Astrocyte (in vitro differentiated cells and primary cell): ENCODE measurements around the gene DPAGT1. TPM values are rescaled to one million over a fixed set of nuclear protein-coding genes. Genes with fewer than 3 reads are reported as not detected.

Experiments used
- DNase-seq: peaks from one replicate; pipeline ENCODE4 v3.0.0-alpha.2; 2010; ENCODE audit warnings: low read depth
- FAIRE-seq: peaks from 2 replicates; lab custom pipeline; 2011; peaks lifted over from hg19 to GRCh38; lab: Jason Lieb, UNC
- H2AFZ ChIP-seq: 2 replicates; pipeline ENCODE4 v1.6.0; 2012; ENCODE audit warnings: low read depth, low read length, inconsistent platforms
- H3K27ac ChIP-seq: 2 replicates; pipeline ENCODE4 v1.5.1; 2011; ENCODE audit warnings: low read depth, low read length, inconsistent platforms
- H3K27me3 ChIP-seq: 2 replicates; pipeline ENCODE4 v1.6.0; 2011; ENCODE audit warnings: low read length, inconsistent platforms; ENCODE audit not compliant: insufficient read depth
- H3K36me3 ChIP-seq: 2 replicates; pipeline ENCODE4 v1.5.1; 2011; ENCODE audit warnings: low read length, inconsistent platforms; ENCODE audit not compliant: insufficient read depth
- H3K4me1 ChIP-seq: 2 replicates; pipeline ENCODE4 v1.5.1; 2011; ENCODE audit warnings: low read length, inconsistent platforms; ENCODE audit not compliant: insufficient read depth
- H3K4me2 ChIP-seq: 2 replicates; pipeline ENCODE4 v1.6.0; 2012; ENCODE audit warnings: low read length, inconsistent platforms
- H3K4me3 ChIP-seq: 2 replicates; pipeline ENCODE4 v1.5.1; 2011; ENCODE audit warnings: low read depth, mild to moderate bottlenecking, low read length, inconsistent platforms; ENCODE audit not compliant: insufficient read depth
- H3K79me2 ChIP-seq: 2 replicates; pipeline ENCODE4 v1.6.0; 2012; ENCODE audit warnings: mild to moderate bottlenecking, low read length, inconsistent platforms; ENCODE audit not compliant: insufficient read depth
- H3K9ac ChIP-seq: 2 replicates; pipeline ENCODE4 v1.6.0; 2012; ENCODE audit warnings: mild to moderate bottlenecking, low read length, inconsistent platforms
- H3K9me3 ChIP-seq: 2 replicates; pipeline ENCODE4 v1.5.1; 2012; ENCODE audit warnings: low read depth, mild to moderate bottlenecking, low read length, inconsistent platforms; ENCODE audit not compliant: insufficient read depth
- H4K20me1 ChIP-seq: 2 replicates; pipeline ENCODE4 v1.6.0; 2012; ENCODE audit warnings: low read length, inconsistent platforms; ENCODE audit not compliant: insufficient read depth
- H3K27ac Mint-ChIP-seq: one replicate; pipeline ENCODE4 v1.8.0; 2021; ENCODE audit warnings: mild to moderate bottlenecking, mixed read lengths; ENCODE audit not compliant: unreplicated experiment
- H3K27me3 Mint-ChIP-seq: one replicate; pipeline ENCODE4 v1.8.0; 2021; ENCODE audit warnings: low read depth, mixed read lengths; ENCODE audit not compliant: unreplicated experiment
- H3K36me3 Mint-ChIP-seq: one replicate; pipeline ENCODE4 v1.8.0; 2021; ENCODE audit warnings: low read depth, mixed read lengths; ENCODE audit not compliant: unreplicated experiment
- H3K4me1 Mint-ChIP-seq: one replicate; pipeline ENCODE4 v1.8.0; 2021; ENCODE audit warnings: low read depth, mixed read lengths; ENCODE audit not compliant: unreplicated experiment
- H3K4me3 Mint-ChIP-seq: one replicate; pipeline ENCODE4 v1.8.0; 2021; ENCODE audit warnings: mild to moderate bottlenecking, moderate library complexity, mixed read lengths; ENCODE audit not compliant: unreplicated experiment
- H3K9me3 Mint-ChIP-seq: one replicate; pipeline ENCODE4 v1.8.0; 2021; ENCODE audit warnings: mild to moderate bottlenecking, mixed read lengths; ENCODE audit not compliant: unreplicated experiment
- EZH2 ChIP-seq: IDR thresholded peaks from 2 replicates; pipeline ENCODE4 v1.6.1; 2012; ENCODE audit warnings: mild to moderate bottlenecking, low read length, inconsistent platforms; ENCODE audit not compliant: insufficient read depth
- total RNA-seq: library from RNA; stranded (reverse); gene quantifications from 2 replicates; pipeline ENCODE4 v1.2.1, GENCODE V29; 2021
- TF ChIP-seq, protein P1 (sequence below): IDR thresholded peaks from 2 replicates; pipeline ENCODE4 v1.5.1; 2011; ENCODE audit warnings: low read depth, mild to moderate bottlenecking, inconsistent platforms, low read length, moderate library complexity; ENCODE audit not compliant: insufficient read depth

The DPAGT1 gene
- total RNA-seq, 1 donor from 2014 or later, result 44.1 TPM

- no peaks in the 10 kb centered on the region for H3K27me3 Mint-ChIP-seq
- H4K20me1 ChIP-seq, result peaks cover 21% of the 10 kb centered on the region
- H3K4me1 Mint-ChIP-seq, result peaks cover 18% of the 10 kb centered on the region
- H3K36me3 Mint-ChIP-seq, result peaks cover 18% of the 10 kb centered on the region
- no peak overlapping the region for H3K27ac ChIP-seq
- no peaks in the 10 kb centered on the region for H3K9me3 Mint-ChIP-seq
- H3K36me3 ChIP-seq, result peaks cover 14% of the 10 kb centered on the region
- no peak overlapping the region for H3K4me2 ChIP-seq
- no peak for FAIRE-seq
- no peaks in the 10 kb centered on the region for H3K9me3 ChIP-seq
- H3K4me3 Mint-ChIP-seq, result no peak overlapping the region
- H3K4me1 ChIP-seq, result peaks cover 14% of the 10 kb centered on the region
- H3K79me2 ChIP-seq, result peaks cover 27% of the 10 kb centered on the region
- no peak overlapping the region for H3K4me3 ChIP-seq
- no peak overlapping the region for H3K9ac ChIP-seq
- no peak overlapping the region for H2AFZ ChIP-seq
- no peak for DNase-seq
- H3K27me3 ChIP-seq, result no peaks in the 10 kb centered on the region
- TF ChIP-seq, protein P1, sequence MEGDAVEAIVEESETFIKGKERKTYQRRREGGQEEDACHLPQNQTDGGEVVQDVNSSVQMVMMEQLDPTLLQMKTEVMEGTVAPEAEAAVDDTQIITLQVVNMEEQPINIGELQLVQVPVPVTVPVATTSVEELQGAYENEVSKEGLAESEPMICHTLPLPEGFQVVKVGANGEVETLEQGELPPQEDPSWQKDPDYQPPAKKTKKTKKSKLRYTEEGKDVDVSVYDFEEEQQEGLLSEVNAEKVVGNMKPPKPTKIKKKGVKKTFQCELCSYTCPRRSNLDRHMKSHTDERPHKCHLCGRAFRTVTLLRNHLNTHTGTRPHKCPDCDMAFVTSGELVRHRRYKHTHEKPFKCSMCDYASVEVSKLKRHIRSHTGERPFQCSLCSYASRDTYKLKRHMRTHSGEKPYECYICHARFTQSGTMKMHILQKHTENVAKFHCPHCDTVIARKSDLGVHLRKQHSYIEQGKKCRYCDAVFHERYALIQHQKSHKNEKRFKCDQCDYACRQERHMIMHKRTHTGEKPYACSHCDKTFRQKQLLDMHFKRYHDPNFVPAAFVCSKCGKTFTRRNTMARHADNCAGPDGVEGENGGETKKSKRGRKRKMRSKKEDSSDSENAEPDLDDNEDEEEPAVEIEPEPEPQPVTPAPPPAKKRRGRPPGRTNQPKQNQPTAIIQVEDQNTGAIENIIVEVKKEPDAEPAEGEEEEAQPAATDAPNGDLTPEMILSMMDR, result no peak
- TF ChIP-seq EZH2, result no peak
- H3K27ac Mint-ChIP-seq, result no peak overlapping the region
Observed at GRCh38 chr11:119110439-119110838, 8.8 kb upstream of the DPAGT1 start.

DNA sequence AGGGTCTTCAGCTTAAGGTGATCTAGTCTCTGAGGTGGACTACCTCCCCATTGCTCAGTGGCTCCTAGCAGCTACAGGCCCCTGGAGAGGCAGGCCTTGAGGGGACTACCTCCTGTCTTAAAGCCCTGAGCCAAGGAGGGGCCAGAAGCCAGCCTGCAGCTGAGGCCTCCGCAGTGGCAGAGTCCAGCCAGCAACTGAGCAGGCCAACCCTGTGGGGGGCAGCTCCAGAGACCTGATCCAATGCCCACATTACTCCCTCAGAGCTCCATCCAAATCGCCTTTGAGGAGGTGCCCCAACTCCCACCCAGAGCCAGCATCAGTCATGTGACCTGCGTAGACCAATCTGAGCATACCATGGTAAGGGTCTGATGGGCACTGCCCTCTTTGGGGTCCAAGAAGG lies 8.2 kb upstream of the DPAGT1 start:
- no peak overlapping the region for H3K27ac ChIP-seq
- peaks cover 21% of the 10 kb centered on the region for H4K20me1 ChIP-seq
- FAIRE-seq (no peak), DNase-seq (no peak)
- no peak overlapping the region for H2AFZ ChIP-seq
- H3K9ac ChIP-seq, result no peak overlapping the region
- H3K36me3 ChIP-seq, result peaks cover 14% of the 10 kb centered on the region
- no peaks in the 10 kb centered on the region for H3K9me3 ChIP-seq
- peaks cover 14% of the 10 kb centered on the region for H3K36me3 Mint-ChIP-seq
- H3K4me1 Mint-ChIP-seq, result peaks cover 18% of the 10 kb centered on the region
- H3K4me1 ChIP-seq, result peaks cover 14% of the 10 kb centered on the region
- no peak overlapping the region for H3K4me3 ChIP-seq
- peaks cover 27% of the 10 kb centered on the region for H3K79me2 ChIP-seq
- H3K27me3 Mint-ChIP-seq, result no peaks in the 10 kb centered on the region
- no peaks in the 10 kb centered on the region for H3K9me3 Mint-ChIP-seq
- H3K4me2 ChIP-seq, result no peak overlapping the region
- H3K27ac Mint-ChIP-seq, result no peak overlapping the region
- TF ChIP-seq EZH2, result no peak
- TF ChIP-seq, protein P1, result no peak
- H3K27me3 ChIP-seq, result no peaks in the 10 kb centered on the region
- no peak overlapping the region for H3K4me3 Mint-ChIP-seq

DNA sequence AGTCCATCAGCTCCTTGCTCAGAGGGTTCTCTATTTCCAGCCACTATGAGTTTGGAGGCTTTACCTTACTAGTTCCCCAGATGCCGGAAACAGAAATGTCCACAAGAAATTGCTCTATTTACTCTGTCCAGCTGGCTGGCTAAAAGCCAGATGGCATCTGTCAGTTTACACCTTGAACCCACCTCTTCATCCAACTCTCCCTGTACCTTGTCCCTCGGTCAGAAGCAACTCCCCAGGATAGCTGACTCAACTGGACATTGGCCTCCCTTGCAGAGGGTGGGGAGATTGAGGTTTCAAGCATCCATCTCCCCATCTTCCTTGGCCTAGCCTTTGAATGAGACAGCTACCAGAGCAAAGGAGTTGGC lies 7.2 kb upstream of the DPAGT1 start:
- Mint-ChIP-seq H3K27me3 (no peaks in the 10 kb centered on the region), H3K4me1 (peaks cover 18% of the 10 kb centered on the region), H3K27ac (no peak overlapping the region), H3K9me3 (no peaks in the 10 kb centered on the region), H3K4me3 (peak overlapping the region; percentile 86), H3K36me3 (peaks cover 11% of the 10 kb centered on the region)
- TF ChIP-seq, protein P1, result no peak
- TF ChIP-seq EZH2, result no peak
- peak overlapping the region; percentile 96 for H3K4me2 ChIP-seq
- DNase-seq, result no peak
- H3K9ac ChIP-seq, result no peak overlapping the region
- no peaks in the 10 kb centered on the region for H3K9me3 ChIP-seq
- H3K4me1 ChIP-seq, result peaks cover 14% of the 10 kb centered on the region
- H3K36me3 ChIP-seq, result peaks cover 14% of the 10 kb centered on the region
- FAIRE-seq, result no peak
- no peak overlapping the region for H2AFZ ChIP-seq
- H4K20me1 ChIP-seq, result peaks cover 21% of the 10 kb centered on the region
- H3K27ac ChIP-seq, result no peak overlapping the region
- H3K4me3 ChIP-seq, result peak overlapping the region; percentile 67
- no peaks in the 10 kb centered on the region for H3K27me3 ChIP-seq
- H3K79me2 ChIP-seq, result peaks cover 27% of the 10 kb centered on the region
